Activated naive CD8-positive, alpha-beta T cell treated with anti-CD3 and anti-CD28 coated beads, Interleukin-2, amount 50 U/mL, for 16 hours (primary cell): ENCODE results near the gene BRF1.
A peak's percentile ranks its signal among the peaks of the same experiment; 100 is the strongest.

ENCODE experiments used
- DNase-seq: peaks from one replicate; pipeline ENCODE4 v3.0.0-alpha.2; 2020; ENCODE audit warnings: low read depth, low spot score

Gene BRF1

DNA sequence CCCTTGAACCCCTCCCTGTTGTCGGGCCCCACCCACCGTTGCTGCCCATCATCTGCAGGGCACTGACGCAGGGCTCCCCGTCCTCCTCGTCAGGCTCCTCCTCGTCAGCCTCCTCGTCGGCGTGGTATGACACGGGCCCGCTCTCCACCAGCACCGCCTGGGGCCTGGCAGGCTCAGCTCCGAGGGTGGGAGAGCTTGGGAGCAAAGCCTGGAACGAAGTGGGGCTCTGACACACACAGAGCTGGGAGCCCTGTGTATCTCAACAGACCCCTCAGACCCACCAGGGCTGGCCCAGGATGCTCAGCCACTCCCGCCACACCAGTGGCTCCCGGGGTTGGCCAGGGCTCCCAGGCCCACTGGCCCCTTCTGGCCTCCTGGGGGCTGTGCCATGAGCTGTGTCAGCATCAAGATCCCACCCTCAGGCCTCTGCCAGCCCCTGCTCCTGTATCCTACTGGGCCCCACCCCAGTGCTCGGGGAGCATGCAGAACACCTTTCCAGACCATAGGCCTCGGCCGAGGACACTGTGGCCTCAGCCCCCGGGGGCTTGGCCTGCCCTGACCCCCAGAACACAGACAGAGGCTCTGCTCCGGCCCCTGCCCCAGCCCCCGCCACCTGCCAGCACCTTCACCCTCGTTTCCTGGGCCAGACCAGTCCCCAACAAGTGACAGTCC, 89.6 kb downstream of the BRF1 start:
- no peak for DNase-seq

- DNase-seq, result no peak
These were observed 90.4 kb downstream of the BRF1 start for GRCh38 chr14:105210266-105211025.

DNA sequence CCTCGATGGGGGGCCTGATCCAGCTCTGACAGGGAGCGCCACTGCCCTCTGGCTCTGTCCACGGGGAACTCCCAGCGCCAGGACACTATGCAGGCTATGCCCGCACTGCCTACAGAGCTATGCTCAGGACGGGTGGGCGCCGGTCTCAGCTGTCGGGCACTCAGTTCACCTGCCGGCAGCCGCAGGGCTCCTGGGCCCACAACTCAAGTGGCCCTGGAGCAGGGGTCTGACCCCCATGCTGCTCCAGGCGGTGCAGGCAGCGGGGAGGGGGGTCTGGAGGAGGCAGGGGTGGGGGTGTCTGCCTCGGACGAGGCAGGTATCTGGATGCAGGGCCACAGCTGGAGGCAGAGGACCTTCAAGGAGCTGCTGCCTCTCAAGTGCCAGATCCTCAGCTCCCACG, 91.2 kb downstream of the BRF1 start:
- no peak for DNase-seq

- DNase-seq, result no peak
These were observed 91.7 kb downstream of the BRF1 start for GRCh38 chr14:105209091-105209490.

GRCh38 chr14:105208738-105209075, 92.1 kb downstream of the BRF1 start:
- no peak for DNase-seq

- DNase-seq, result no peak
These were observed 92.6 kb downstream of the BRF1 start for GRCh38 chr14:105207996-105208737.

DNA sequence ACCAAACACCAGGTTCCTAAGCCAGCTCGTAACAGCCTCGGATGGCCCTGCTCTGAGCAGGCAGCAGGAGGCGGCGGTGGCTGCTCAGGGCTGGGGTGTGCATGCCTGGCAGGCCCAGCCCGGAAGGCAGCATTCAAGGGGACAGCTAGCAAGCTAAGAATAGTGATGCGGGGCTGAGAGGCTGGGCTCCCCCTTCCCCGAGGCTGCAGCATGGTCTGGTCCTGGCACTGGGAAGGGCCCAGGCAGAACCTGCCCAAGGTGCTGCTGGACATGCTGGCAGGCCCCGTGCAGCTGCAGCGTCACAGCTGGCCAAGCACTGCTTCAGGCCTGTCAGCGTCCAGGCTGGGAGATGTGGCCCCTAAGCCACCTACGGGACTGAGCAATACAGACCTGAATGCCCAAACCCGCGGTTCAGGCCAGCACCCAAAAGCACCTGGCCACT, 93.3 kb downstream of the BRF1 start:
- no peak for DNase-seq

DNA sequence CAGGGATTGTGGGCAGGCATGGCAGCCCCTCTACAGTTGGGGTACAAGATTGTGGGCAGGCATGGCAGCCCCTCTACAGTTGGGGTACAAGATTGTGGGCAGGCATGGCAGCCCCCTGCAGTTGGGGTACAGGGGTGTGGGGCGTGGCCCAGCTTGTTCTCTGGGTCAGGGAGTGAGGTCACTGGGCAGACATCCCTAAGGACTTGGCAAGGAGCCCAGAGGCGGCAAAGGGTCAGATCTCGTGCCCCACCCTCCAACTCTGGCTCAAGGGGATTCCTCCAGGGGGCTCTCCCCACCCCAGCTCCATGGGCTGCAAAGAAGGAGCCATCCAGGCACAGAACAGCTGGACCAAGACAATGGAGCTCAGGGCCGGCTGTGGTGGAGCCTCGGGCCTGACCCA, 93.9 kb downstream of the BRF1 start:
- no peak for DNase-seq

- DNase-seq, result no peak
These were observed 95.1 kb downstream of the BRF1 start for GRCh38 chr14:105205673-105206208.

DNA sequence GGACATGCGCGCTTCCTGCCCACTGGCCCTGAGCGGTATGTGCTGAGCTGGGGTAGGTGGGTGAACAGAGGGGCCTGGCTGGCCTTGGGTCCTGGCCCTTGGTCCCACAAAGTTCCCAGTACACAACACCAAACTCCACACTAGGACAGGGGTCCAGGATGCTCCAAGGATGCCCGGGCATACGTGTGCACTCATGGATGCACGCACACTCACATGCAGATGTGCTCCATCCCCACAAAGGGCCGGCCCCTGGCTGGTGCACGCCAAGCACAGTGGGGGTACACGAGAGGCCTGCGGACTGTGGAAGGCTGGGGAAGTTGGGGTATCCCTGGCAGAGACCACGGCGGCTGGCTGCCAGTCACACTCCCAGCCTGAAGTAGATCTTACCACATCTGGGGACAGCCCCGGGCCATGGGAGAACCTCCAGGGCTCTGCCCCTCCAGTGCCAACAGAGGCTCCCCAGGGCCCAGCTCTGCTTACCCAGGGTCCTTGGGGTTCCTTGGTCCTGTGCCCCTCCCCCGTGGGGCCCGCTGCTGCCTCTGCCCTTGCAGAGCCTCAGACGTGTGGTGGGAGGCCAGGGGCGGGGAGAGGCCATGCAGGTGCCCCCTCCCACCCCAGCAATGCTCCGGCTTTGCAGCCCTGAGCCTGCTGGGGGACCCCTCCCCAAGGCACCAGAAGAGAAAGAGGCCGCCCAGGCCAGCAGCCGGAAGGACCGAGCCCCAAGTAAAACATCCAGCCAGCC, 95.7 kb downstream of the BRF1 start:
- no peak for DNase-seq

DNA sequence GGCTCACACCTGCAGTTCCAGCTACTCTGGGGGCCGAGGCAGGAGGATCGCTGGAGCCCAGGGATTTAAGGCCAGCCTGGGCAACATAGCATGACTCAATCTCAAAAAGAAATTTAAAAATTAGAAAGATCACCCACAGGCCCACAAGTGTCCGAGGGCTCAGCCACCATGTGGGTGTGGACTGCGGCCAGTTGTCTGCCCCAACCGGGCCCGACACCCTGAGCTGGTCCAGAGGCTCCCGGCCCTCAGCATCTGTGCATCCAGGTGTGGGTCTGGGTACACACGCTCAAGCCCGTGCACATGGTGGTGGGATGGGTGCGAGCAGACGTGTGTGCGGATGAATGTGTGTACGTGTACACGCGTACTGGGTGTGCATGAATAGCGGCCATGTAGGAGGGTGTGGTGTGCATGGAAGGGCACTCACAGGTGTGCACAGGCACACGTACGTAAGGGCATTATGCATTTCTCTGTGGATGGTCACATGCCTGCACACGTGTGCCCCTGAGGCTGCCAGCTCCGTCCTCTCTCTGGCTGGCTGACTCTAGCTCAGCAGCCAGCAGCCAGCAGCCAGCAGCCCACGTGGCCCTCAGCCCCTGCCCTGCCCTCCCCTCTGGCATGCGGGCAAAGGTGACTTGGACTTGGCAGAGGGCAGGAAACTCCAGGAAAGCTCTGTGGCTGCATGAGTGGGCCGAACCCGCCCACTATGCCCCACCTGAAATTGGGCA, 96.4 kb downstream of the BRF1 start:
- no peak for DNase-seq

DNA sequence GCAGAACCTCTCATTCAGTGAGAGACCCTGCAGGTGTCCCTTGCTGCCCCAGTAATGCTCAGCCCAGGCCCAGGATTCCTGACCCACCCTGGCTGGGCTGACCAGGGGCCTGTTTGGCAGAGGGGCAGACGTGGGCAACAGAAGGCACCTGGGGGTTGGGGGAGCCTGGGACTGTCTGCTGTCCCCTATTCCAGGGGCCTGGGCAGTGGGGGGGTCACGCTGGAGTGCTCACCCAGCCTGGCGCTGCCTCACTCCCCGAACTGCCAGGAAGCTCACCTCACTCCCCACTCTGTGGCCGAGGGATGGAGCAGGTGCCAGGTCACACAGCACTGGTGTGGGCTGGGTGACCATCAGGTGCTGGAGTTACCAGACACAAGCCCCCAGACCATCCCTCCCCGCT, 97.1 kb downstream of the BRF1 start:
- DNase-seq, result no peak

DNA sequence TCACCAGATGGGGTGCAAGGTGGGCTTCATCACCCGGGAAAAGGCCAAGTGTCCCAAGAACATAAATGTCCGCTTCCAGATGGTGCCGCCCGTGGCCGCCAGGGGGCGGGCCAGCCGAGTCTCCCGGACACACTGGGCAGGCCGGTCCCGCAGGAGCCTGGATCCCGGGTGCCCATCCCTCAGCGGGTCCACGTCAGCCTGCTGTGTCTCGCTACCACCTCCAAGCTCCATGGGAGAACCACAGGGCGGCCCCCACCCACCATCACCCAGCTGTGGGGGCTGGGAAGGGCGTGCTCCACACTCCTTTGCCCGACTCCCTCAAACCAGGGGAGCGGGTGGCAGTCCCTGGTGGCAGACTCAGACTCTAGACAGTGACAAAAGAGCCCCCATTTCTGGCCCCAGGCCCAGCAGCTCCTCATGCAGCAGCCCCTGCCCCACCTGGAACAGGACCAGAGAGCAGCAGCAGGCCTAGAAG, 97.7 kb downstream of the BRF1 start:
- DNase-seq, result peak; percentile 30

- no peak for DNase-seq
These were observed 98.8 kb downstream of the BRF1 start for GRCh38 chr14:105201925-105202513.

- DNase-seq, result no peak
These were observed 99.5 kb downstream of the BRF1 start for GRCh38 chr14:105201156-105201924.

GRCh38 chr14:105200641-105201040, 100.2 kb downstream of the BRF1 start:
- no peak for DNase-seq

DNA sequence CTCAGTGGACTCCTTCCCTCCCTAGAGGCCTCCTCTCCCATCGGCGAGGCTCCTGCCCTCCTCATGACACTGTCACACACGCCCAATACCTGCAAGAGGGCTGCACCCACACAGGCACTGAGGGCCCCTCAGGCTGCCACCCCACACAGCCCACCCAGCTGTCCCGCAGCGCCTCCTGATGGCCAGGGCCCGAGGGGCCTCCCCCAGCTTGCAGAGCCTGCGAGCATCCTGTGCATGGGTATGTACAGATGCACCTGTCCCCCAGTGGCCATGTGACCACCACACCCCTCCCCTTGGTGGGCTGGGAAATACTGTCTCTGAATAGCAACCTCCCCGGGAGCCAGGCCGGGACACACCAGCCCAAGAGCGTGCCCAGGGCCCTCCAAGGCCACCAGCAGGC, 100.7 kb downstream of the BRF1 start:
- no peak for DNase-seq

- DNase-seq, result no peak
These were observed 101.7 kb downstream of the BRF1 start for GRCh38 chr14:105199093-105199492.

- no peak for DNase-seq
These were observed 102.2 kb downstream of the BRF1 start for GRCh38 chr14:105198588-105198987.

- no peak for DNase-seq
These were observed 103.6 kb downstream of the BRF1 start for GRCh38 chr14:105197211-105197641.
